ENCODE results near the gene OLA1. TPM values are rescaled to one million over a fixed set of nuclear protein-coding genes. Genes with fewer than 3 reads are reported as not detected.
A peak's percentile ranks its signal among the peaks of the same experiment; 100 is the strongest.

OLA1 gene
- 136 TPM for polyA plus RNA-seq (2013, experiment 1 of 2)
- polyA plus RNA-seq (2013, experiment 2 of 2) = 147 TPM

DNA sequence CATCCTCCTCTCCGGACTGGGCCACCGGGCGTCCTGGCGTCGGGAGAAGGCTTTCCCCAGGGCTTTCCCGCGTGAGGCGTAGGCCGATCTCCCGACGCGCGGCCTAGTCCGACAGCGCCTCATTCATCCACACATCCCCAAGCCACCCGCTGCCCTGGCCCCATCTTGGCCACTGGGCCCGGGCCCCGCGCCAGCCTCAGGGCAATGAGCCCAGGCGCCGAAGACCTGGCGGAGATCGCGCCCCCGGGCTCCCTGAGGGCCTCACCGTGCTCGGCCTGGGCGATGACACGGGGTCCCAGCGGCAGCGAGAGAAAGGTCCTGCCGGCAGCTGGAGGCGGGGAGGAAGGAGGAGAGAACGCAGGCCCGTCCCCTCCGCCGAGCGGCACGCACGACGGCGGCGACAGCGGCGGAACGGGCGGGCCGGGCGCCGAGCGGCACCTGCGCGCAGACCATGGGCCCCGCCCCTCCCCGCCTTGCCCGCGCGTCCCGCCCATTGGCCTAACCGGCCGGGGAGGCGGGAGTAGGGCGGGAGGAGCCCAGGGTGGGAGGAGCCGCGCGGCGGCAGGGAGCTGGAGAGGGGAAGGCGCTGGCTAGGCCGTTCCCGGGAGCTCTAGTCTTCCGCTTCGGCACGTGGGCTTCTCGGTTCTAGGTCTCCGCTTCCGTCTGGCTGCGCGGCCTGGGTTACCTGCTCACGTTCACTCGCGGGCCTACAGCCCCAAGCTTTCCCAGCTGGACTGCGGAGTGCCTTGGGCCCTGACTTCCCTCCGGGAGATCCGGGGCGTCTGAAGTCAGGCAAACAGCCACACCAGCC is at the start of gene OLA1:
TSS of gene OLA1 (minus strand) at position 346 of the 811 bp plus-strand sequence. CDS start 1,717 bp downstream, outside the sequence.
- peak within 1 kb of the TSS; percentile 100 for H3K56ac ChIP-seq (ENCODE audit: low read length)
- no peaks in the 10 kb centered on the region for H3K4me1 ChIP-seq (ENCODE audit: control insufficient read depth, low read depth, low read length)
- H2BK5ac ChIP-seq (ENCODE audit: low read length) = peak within 1 kb of the TSS; percentile 84
- peak within 1 kb of the TSS; percentile 68 for H3K4me3 ChIP-seq (ENCODE audit: low read length)
- peak within 1 kb of the TSS; percentile 58 for H3K4ac ChIP-seq (ENCODE audit: low read depth, low read length)
- DNase-seq = peak; percentile 98
- WGBS (ENCODE audit: extremely low coverage, insufficient coverage, low lambda C conversion rate) = no CpG with 5 or more reads among the region's 85 CpGs
- peak within 1 kb of the TSS; percentile 56 for H4K8ac ChIP-seq (ENCODE audit: low read depth, low read length)
- H3K9ac ChIP-seq (ENCODE audit: low read length) = peak within 1 kb of the TSS; percentile 94
- peak within 1 kb of the TSS; percentile 94 for H3K23ac ChIP-seq (ENCODE audit: low read length)
- H3K27me3 ChIP-seq (ENCODE audit: insufficient read depth, low read length, poor library complexity) = no peaks in the 10 kb centered on the region
- peak within 1 kb of the TSS; percentile 5 for H4K5ac ChIP-seq (ENCODE audit: low read length)
- peak within 1 kb of the TSS; percentile 79 for H3K18ac ChIP-seq (ENCODE audit: low read length)
- H2AK5ac ChIP-seq (ENCODE audit: low read length) = no peak within 1 kb of the TSS
- H3K36me3 ChIP-seq (ENCODE audit: control insufficient read depth, insufficient read depth, low read length) = peaks cover 2% of the 10 kb centered on the region
- peak within 1 kb of the TSS; percentile 89 for H3K27ac ChIP-seq (ENCODE audit: low read depth, low read length)
- no peak within 1 kb of the TSS for H2BK15ac ChIP-seq (replicated peaks; ENCODE audit: low read depth)
- H2BK120ac ChIP-seq (ENCODE audit: low read depth, low read length) = no peak within 1 kb of the TSS
- H3K79me1 ChIP-seq (ENCODE audit: low read length) = peaks cover 6% of the 10 kb centered on the region
- peaks cover 24% of the 10 kb centered on the region for H3K79me2 ChIP-seq (ENCODE audit: control insufficient read depth, insufficient read depth, low read length)
- peak within 1 kb of the TSS; percentile 96 for H3K4me2 ChIP-seq (ENCODE audit: low read length)

GRCh38 chr2:174292908-174293307 is 44.6 kb upstream of the OLA1 start:
- Histone ChIP-seq H3K36me3 (ENCODE audit: control insufficient read depth, insufficient read depth, low read length) (no peaks in the 10 kb centered on the region), H4K5ac (ENCODE audit: low read length) (no peak overlapping the region), H3K79me1 (ENCODE audit: low read length) (no peaks in the 10 kb centered on the region), H4K8ac (ENCODE audit: low read depth, low read length) (no peak overlapping the region), H2BK5ac (ENCODE audit: low read length) (no peak overlapping the region), H2BK120ac (ENCODE audit: low read depth, low read length) (no peak overlapping the region), H3K56ac (ENCODE audit: low read length) (no peak overlapping the region), H3K23ac (ENCODE audit: low read length) (no peak overlapping the region), H3K4me3 (ENCODE audit: low read length) (no peak overlapping the region), H3K4ac (ENCODE audit: low read depth, low read length) (no peak overlapping the region), H2BK15ac (replicated peaks; ENCODE audit: low read depth) (no peak overlapping the region), H3K4me1 (ENCODE audit: control insufficient read depth, low read depth, low read length) (no peaks in the 10 kb centered on the region), H3K27ac (ENCODE audit: low read depth, low read length) (no peak overlapping the region), H3K4me2 (ENCODE audit: low read length) (no peak overlapping the region), H3K18ac (ENCODE audit: low read length) (no peak overlapping the region), H3K79me2 (ENCODE audit: control insufficient read depth, insufficient read depth, low read length) (no peaks in the 10 kb centered on the region), H2AK5ac (ENCODE audit: low read length) (no peak overlapping the region), H3K27me3 (ENCODE audit: insufficient read depth, low read length, poor library complexity) (no peaks in the 10 kb centered on the region), H3K9ac (ENCODE audit: low read length) (no peak overlapping the region)
- no peak for DNase-seq
- no CpG with 5 or more reads among the region's 1 CpG for WGBS (ENCODE audit: extremely low coverage, insufficient coverage, low lambda C conversion rate)

- H2BK120ac ChIP-seq (ENCODE audit: low read depth, low read length) = no peak overlapping the region
- H3K4me3 ChIP-seq (ENCODE audit: low read length) = no peak overlapping the region
- no peak overlapping the region for H3K18ac ChIP-seq (ENCODE audit: low read length)
- H3K4me2 ChIP-seq (ENCODE audit: low read length) = no peak overlapping the region
- H3K4me1 ChIP-seq (ENCODE audit: control insufficient read depth, low read depth, low read length) = no peaks in the 10 kb centered on the region
- no peaks in the 10 kb centered on the region for H3K27me3 ChIP-seq (ENCODE audit: insufficient read depth, low read length, poor library complexity)
- no peaks in the 10 kb centered on the region for H3K36me3 ChIP-seq (ENCODE audit: control insufficient read depth, insufficient read depth, low read length)
- no peak overlapping the region for H3K56ac ChIP-seq (ENCODE audit: low read length)
- peak; percentile 83 for DNase-seq
- no peak overlapping the region for H2BK5ac ChIP-seq (ENCODE audit: low read length)
- H3K27ac ChIP-seq (ENCODE audit: low read depth, low read length) = no peak overlapping the region
- no peak overlapping the region for H4K8ac ChIP-seq (ENCODE audit: low read depth, low read length)
- no peak overlapping the region for H3K4ac ChIP-seq (ENCODE audit: low read depth, low read length)
- no peak overlapping the region for H2BK15ac ChIP-seq (replicated peaks; ENCODE audit: low read depth)
- no peaks in the 10 kb centered on the region for H3K79me1 ChIP-seq (ENCODE audit: low read length)
- WGBS (ENCODE audit: extremely low coverage, insufficient coverage, low lambda C conversion rate) = no CpG with 5 or more reads among the region's 2 CpGs
- no peaks in the 10 kb centered on the region for H3K79me2 ChIP-seq (ENCODE audit: control insufficient read depth, insufficient read depth, low read length)
- no peak overlapping the region for H4K5ac ChIP-seq (ENCODE audit: low read length)
- no peak overlapping the region for H3K9ac ChIP-seq (ENCODE audit: low read length)
- H2AK5ac ChIP-seq (ENCODE audit: low read length) = no peak overlapping the region
- H3K23ac ChIP-seq (ENCODE audit: low read length) = no peak overlapping the region
Observed at GRCh38 chr2:174286172-174286571, 37.8 kb upstream of the OLA1 start.

GRCh38 chr2:174282441-174282840 is 34.1 kb upstream of the OLA1 start:
- H3K79me1 ChIP-seq (ENCODE audit: low read length) = no peaks in the 10 kb centered on the region
- H3K18ac ChIP-seq (ENCODE audit: low read length) = no peak overlapping the region
- no peak overlapping the region for H4K5ac ChIP-seq (ENCODE audit: low read length)
- no peak overlapping the region for H3K4ac ChIP-seq (ENCODE audit: low read depth, low read length)
- H3K79me2 ChIP-seq (ENCODE audit: control insufficient read depth, insufficient read depth, low read length) = no peaks in the 10 kb centered on the region
- no peak overlapping the region for H2BK120ac ChIP-seq (ENCODE audit: low read depth, low read length)
- H3K27ac ChIP-seq (ENCODE audit: low read depth, low read length) = no peak overlapping the region
- H3K36me3 ChIP-seq (ENCODE audit: control insufficient read depth, insufficient read depth, low read length) = no peaks in the 10 kb centered on the region
- H2BK15ac ChIP-seq (replicated peaks; ENCODE audit: low read depth) = no peak overlapping the region
- no peak overlapping the region for H3K9ac ChIP-seq (ENCODE audit: low read length)
- DNase-seq = no peak
- H2BK5ac ChIP-seq (ENCODE audit: low read length) = no peak overlapping the region
- H4K8ac ChIP-seq (ENCODE audit: low read depth, low read length) = no peak overlapping the region
- H3K56ac ChIP-seq (ENCODE audit: low read length) = no peak overlapping the region
- H3K4me2 ChIP-seq (ENCODE audit: low read length) = no peak overlapping the region
- no peaks in the 10 kb centered on the region for H3K27me3 ChIP-seq (ENCODE audit: insufficient read depth, low read length, poor library complexity)
- H3K4me3 ChIP-seq (ENCODE audit: low read length) = no peak overlapping the region
- WGBS (ENCODE audit: extremely low coverage, insufficient coverage, low lambda C conversion rate) = no CpG with 5 or more reads among the region's 2 CpGs
- H2AK5ac ChIP-seq (ENCODE audit: low read length) = no peak overlapping the region
- H3K4me1 ChIP-seq (ENCODE audit: control insufficient read depth, low read depth, low read length) = no peaks in the 10 kb centered on the region
- no peak overlapping the region for H3K23ac ChIP-seq (ENCODE audit: low read length)

DNA sequence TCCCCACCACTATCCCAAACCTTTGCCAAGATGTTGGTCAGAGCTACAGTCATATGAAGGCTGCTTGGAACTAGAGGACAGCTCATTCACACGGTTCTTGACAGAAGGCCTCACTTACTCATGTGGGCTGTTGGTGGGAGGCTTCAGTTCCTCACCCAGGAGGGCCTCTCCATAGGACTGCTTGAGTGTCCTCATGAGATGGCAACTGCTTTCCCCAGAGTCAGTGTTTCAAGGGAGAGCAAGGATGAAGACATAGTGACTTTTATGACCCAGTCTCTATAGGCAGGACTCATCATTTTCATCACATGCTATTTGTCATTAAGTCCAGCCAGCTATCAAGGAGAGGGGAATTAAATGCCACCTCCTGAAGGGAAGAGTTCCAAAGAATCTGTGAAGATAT is 33.4 kb upstream of the OLA1 start:
- no peak for DNase-seq
- H3K36me3 ChIP-seq (ENCODE audit: control insufficient read depth, insufficient read depth, low read length) = no peaks in the 10 kb centered on the region
- H3K18ac ChIP-seq (ENCODE audit: low read length) = no peak overlapping the region
- no peaks in the 10 kb centered on the region for H3K79me2 ChIP-seq (ENCODE audit: control insufficient read depth, insufficient read depth, low read length)
- no peak overlapping the region for H2BK5ac ChIP-seq (ENCODE audit: low read length)
- no peak overlapping the region for H2BK15ac ChIP-seq (replicated peaks; ENCODE audit: low read depth)
- no peak overlapping the region for H3K4me3 ChIP-seq (ENCODE audit: low read length)
- no peaks in the 10 kb centered on the region for H3K4me1 ChIP-seq (ENCODE audit: control insufficient read depth, low read depth, low read length)
- no peak overlapping the region for H3K4me2 ChIP-seq (ENCODE audit: low read length)
- no peaks in the 10 kb centered on the region for H3K27me3 ChIP-seq (ENCODE audit: insufficient read depth, low read length, poor library complexity)
- H3K4ac ChIP-seq (ENCODE audit: low read depth, low read length) = no peak overlapping the region
- no CpG with 5 or more reads among the region's 1 CpG for WGBS (ENCODE audit: extremely low coverage, insufficient coverage, low lambda C conversion rate)
- no peak overlapping the region for H3K56ac ChIP-seq (ENCODE audit: low read length)
- no peak overlapping the region for H2BK120ac ChIP-seq (ENCODE audit: low read depth, low read length)
- no peak overlapping the region for H4K5ac ChIP-seq (ENCODE audit: low read length)
- H3K9ac ChIP-seq (ENCODE audit: low read length) = no peak overlapping the region
- no peak overlapping the region for H3K23ac ChIP-seq (ENCODE audit: low read length)
- H3K27ac ChIP-seq (ENCODE audit: low read depth, low read length) = no peak overlapping the region
- no peak overlapping the region for H2AK5ac ChIP-seq (ENCODE audit: low read length)
- no peak overlapping the region for H4K8ac ChIP-seq (ENCODE audit: low read depth, low read length)
- H3K79me1 ChIP-seq (ENCODE audit: low read length) = no peaks in the 10 kb centered on the region

All from mesendoderm (in vitro differentiated cells).